CD14-positive monocyte (primary cell): ENCODE measurements around the gene CNOT1. TPM values are rescaled to one million over a fixed set of nuclear protein-coding genes. Genes with fewer than 3 reads are reported as not detected.

ENCODE experiments used
- DNase-seq, 3 donors: peaks; one replicate each; pipeline ENCODE4 v3.0.0-alpha.2; 2011 to 2022
- H2AFZ ChIP-seq: 2 replicates; pipeline ENCODE4 v1.6.0; 2012; ENCODE audit warnings: mild to moderate bottlenecking, low read depth, low read length, inconsistent platforms; ENCODE audit not compliant: insufficient read depth, poor library complexity, severe bottlenecking
- H3K27ac ChIP-seq, 2 donors: 1 replicate in 1 of 2; 2 replicates in 1 of 2; pipeline ENCODE4 v1.5.1; 2012 to 2013; ENCODE audit warnings: low read length in 2 of 2, control low read depth in 1 of 2, inconsistent platforms in 1 of 2, low read depth in 1 of 2, mild to moderate bottlenecking in 1 of 2
- H3K27me3 ChIP-seq, 2 donors: one replicate each; pipeline versions ENCODE4 v1.6.0 to v1.6.1; 2011 to 2013; ENCODE audit warnings: low read length in 2 of 2; ENCODE audit not compliant: control insufficient read depth in 2 of 2, insufficient read depth in 2 of 2
- H3K36me3 ChIP-seq, 2 donors: replicated peaks in 1 of 2; 1 replicate in 1 of 2; 2 replicates in 1 of 2; pipeline versions ENCODE4 v1.5.1 to v1.6.1; 2012 to 2013; ENCODE audit warnings: low read length in 2 of 2, control low read depth in 1 of 2, inconsistent platforms in 1 of 2, mild to moderate bottlenecking in 1 of 2; ENCODE audit not compliant: insufficient read depth in 2 of 2, control insufficient read depth in 1 of 2
- H3K4me1 ChIP-seq, 2 donors: 1 replicate in 1 of 2; 2 replicates in 1 of 2; pipeline versions ENCODE4 v1.5.1 to v1.6.1; 2012 to 2013; ENCODE audit warnings: low read length in 2 of 2, control low read depth in 1 of 2, inconsistent platforms in 1 of 2, mild to moderate bottlenecking in 1 of 2, moderate library complexity in 1 of 2; ENCODE audit not compliant: insufficient read depth in 2 of 2, control insufficient read depth in 1 of 2
- H3K4me2 ChIP-seq: replicated peaks from 2 replicates; pipeline ENCODE3; 2012; ENCODE audit warnings: low read length, moderate library complexity, mild to moderate bottlenecking; ENCODE audit not compliant: poor library complexity, severe bottlenecking; ENCODE audit errors: extremely low read depth
- H3K4me3 ChIP-seq, 3 experiments: fragments of 200-600 bp in 1 of 3; sonication (generic) in 1 of 3; replicated peaks in 1 of 3; 1 replicate in 2 of 3; 2 replicates in 1 of 3; pipeline ENCODE4 v1.5.1; 2011 to 2013; ENCODE audit warnings: low read length in 3 of 3, mild to moderate bottlenecking in 3 of 3, control low read depth in 2 of 3, low read depth in 2 of 3, inconsistent platforms in 1 of 3, moderate library complexity in 1 of 3
- H3K79me2 ChIP-seq: 2 replicates; pipeline ENCODE4 v1.6.0; 2012; ENCODE audit warnings: mild to moderate bottlenecking, control low read depth, inconsistent platforms, low read length, moderate library complexity; ENCODE audit not compliant: insufficient read depth
- H3K9ac ChIP-seq: 2 replicates; pipeline ENCODE4 v1.6.0; 2017; ENCODE audit warnings: low read length, mild to moderate bottlenecking; ENCODE audit not compliant: insufficient read depth, poor library complexity, severe bottlenecking
- H3K9me3 ChIP-seq, 2 donors: replicated peaks in 1 of 2; 1 replicate in 1 of 2; 2 replicates in 1 of 2; pipeline versions ENCODE4 v1.5.1 to v1.6.1; 2012 to 2013; ENCODE audit warnings: low read length in 2 of 2, control low read depth in 1 of 2; ENCODE audit not compliant: control insufficient read depth in 1 of 2, insufficient read depth in 1 of 2
- H4K20me1 ChIP-seq: 2 replicates; pipeline ENCODE4 v1.6.0; 2012; ENCODE audit warnings: mild to moderate bottlenecking, low read length, control low read depth, moderate library complexity; ENCODE audit not compliant: insufficient read depth
- H3K27ac Mint-ChIP-seq, 7 donors: one replicate each; pipeline ENCODE4 v1.8.0; 2020; ENCODE audit warnings: mild to moderate bottlenecking in 7 of 7, mixed read lengths in 7 of 7, moderate library complexity in 6 of 7, inconsistent platforms in 2 of 7
- H3K27me3 Mint-ChIP-seq, 3 donors: one replicate each; pipeline ENCODE4 v1.8.0; 2021 to 2022; ENCODE audit warnings: low read depth in 3 of 3, mild to moderate bottlenecking in 3 of 3, mixed read lengths in 3 of 3, moderate library complexity in 3 of 3, inconsistent platforms in 1 of 3
- H3K36me3 Mint-ChIP-seq, 2 donors: one replicate each; pipeline ENCODE4 v1.8.0; 2020; ENCODE audit warnings: mixed read lengths in 2 of 2, inconsistent platforms in 1 of 2, mild to moderate bottlenecking in 1 of 2
- H3K4me1 Mint-ChIP-seq: one replicate; pipeline ENCODE4 v1.8.0; 2020; ENCODE audit warnings: mild to moderate bottlenecking, mixed read lengths
- H3K4me3 Mint-ChIP-seq, 2 donors: one replicate each; pipeline ENCODE4 v1.8.0; 2020; ENCODE audit warnings: mild to moderate bottlenecking in 2 of 2, mixed read lengths in 2 of 2, moderate library complexity in 1 of 2
- H3K9me3 Mint-ChIP-seq, 7 donors: one replicate each; pipeline ENCODE4 v1.8.0; 2020 to 2022; ENCODE audit warnings: mixed read lengths in 7 of 7, mild to moderate bottlenecking in 6 of 7, moderate library complexity in 6 of 7, inconsistent platforms in 2 of 7
- WGBS: methylation state at CpG from one replicate; pipeline ENCODE4 v1.1.5; 2013; ENCODE audit warnings: missing lambda C conversion rate; ENCODE audit not compliant: insufficient coverage; 5-methylcytosine and 5-hydroxymethylcytosine counted together
- intact Hi-C, 2 donors: fragments of 100-400 bp; cut with micrococcal nuclease; formaldehyde crosslinking; loops; one replicate each; pipeline versions ENCODE4 v1.15.0 to v1.15.1; 2023
- polyA plus RNA-seq, 3 donors: library from polyadenylated mRNA; depleted of rRNA in 1 of 3; unstranded in 2 of 3; stranded (reverse) in 1 of 3; fragments of 300-500 nt in 2 of 3; fragments of >200 nt in 1 of 3; fragmentation: Illumina TruSeq in 2 of 3; gene quantifications; 1 replicate in 2 of 3; 2 replicates in 1 of 3; pipeline ENCODE4 v1.2.3, GENCODE V29; 2012 to 2021
- TF ChIP-seq, protein P1 (sequence below): fragments of 200-600 bp; IDR thresholded peaks from one replicate; pipeline ENCODE4 v1.8.0; 2022; ENCODE audit warnings: antibody characterized with exemption, mild to moderate bottlenecking

Gene CNOT1
- polyA plus RNA-seq, 3 donors: 50.8 to 182 (median 60.8) TPM

DNA sequence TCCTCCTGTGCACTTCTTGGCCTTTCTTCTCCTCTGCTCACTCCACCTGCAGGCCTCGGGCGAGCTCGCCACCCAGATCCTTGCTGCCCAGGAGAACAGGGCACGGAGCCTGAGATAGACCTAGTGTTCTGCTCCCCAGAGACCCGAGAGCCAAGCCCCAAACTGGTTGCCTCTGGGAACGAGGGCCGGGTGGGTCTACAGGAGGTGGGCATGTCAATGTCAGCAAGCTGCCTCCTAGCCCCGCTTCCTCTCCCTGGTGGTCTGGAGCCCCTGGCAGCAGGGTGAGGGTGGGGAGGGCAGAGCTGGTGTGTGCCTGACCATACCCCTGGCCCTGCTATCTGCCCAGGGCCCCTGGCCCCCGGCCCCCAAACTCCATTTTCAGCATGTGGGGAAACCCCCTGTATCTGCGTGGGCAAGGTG, 130.5 kb downstream of the CNOT1 start:
- 87% methylated on average over 9 of the region's 10 CpGs for WGBS
- H3K9ac ChIP-seq: no peak overlapping the region
- H3K4me2 ChIP-seq: no peak overlapping the region
- Mint-ChIP-seq H3K27me3 (peaks cover 46 to 68% (median 54%) of the 10 kb centered on the region in 3 donors), H3K4me1 (peaks cover 14% of the 10 kb centered on the region), H3K4me3 (peak overlapping the region in 1 of 2 donors; percentile 51), H3K36me3 (no peaks in the 10 kb centered on the region), H3K27ac (peak overlapping the region in 1 of 7 donors; percentile 10), H3K9me3 (peaks cover 0 to 4% (median 1%) of the 10 kb centered on the region in 7 donors)
- peaks cover 0 to 23% of the 10 kb centered on the region in 2 donors for H3K9me3 ChIP-seq
- H3K36me3 ChIP-seq: no peaks in the 10 kb centered on the region
- H3K4me1 ChIP-seq: peaks cover 5 to 12% of the 10 kb centered on the region in 2 donors
- intact Hi-C loops: no loop called here
- peaks cover 15 to 38% of the 10 kb centered on the region in 2 donors for H3K27me3 ChIP-seq
- TF ChIP-seq, protein P1, sequence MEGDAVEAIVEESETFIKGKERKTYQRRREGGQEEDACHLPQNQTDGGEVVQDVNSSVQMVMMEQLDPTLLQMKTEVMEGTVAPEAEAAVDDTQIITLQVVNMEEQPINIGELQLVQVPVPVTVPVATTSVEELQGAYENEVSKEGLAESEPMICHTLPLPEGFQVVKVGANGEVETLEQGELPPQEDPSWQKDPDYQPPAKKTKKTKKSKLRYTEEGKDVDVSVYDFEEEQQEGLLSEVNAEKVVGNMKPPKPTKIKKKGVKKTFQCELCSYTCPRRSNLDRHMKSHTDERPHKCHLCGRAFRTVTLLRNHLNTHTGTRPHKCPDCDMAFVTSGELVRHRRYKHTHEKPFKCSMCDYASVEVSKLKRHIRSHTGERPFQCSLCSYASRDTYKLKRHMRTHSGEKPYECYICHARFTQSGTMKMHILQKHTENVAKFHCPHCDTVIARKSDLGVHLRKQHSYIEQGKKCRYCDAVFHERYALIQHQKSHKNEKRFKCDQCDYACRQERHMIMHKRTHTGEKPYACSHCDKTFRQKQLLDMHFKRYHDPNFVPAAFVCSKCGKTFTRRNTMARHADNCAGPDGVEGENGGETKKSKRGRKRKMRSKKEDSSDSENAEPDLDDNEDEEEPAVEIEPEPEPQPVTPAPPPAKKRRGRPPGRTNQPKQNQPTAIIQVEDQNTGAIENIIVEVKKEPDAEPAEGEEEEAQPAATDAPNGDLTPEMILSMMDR: no peak
- H2AFZ ChIP-seq: no peak overlapping the region
- DNase-seq: no peak
- no peak overlapping the region for H3K4me3 ChIP-seq
- no peaks in the 10 kb centered on the region for H4K20me1 ChIP-seq
- no peaks in the 10 kb centered on the region for H3K79me2 ChIP-seq
- H3K27ac ChIP-seq: no peak overlapping the region

DNA sequence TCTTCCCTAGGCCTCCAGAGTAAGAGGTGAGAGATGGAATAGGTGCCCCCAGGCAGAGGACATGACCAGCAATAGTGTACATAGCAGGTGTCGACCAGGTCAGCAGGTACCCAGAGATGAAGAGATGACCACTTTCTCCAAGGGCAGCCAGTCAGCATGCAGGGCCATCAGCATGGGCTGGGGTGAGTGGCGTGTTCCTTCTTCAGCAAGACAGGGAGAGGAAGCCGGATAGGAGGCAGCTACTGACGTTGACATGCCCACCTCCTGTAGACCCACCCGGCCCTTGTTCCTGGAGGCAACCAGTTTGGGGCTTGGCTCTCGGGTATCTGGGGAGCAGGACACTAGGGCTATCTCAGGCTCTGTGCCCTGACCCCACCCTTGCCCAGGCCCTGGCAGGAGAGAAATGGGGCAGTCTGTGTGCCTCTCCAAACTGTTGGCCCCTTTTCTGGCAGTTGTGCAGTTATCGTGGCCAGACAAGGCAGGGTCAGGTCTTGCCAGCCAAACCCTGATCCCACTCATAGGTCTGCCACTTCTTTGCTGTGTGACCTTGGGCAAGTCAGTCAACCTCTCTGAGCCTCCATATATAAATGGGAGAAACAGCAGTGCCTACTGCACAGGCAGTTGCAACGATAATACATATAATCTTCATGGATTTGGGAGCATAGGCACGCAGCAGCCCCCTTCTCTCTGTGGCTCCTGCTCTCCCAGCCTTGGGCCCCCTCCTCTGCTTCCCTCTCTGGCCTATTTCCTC, 131.1 kb downstream of the CNOT1 start:
- TF ChIP-seq, protein P1: no peak
- WGBS: 72% methylated on average over 9 of the region's 9 CpGs

More for the DNA sequence above, 131.1 kb downstream of the CNOT1 start:
- Histone ChIP-seq H3K9me3 (peaks cover 0 to 23% of the 10 kb centered on the region in 2 donors), H3K4me1 (peaks cover 5 to 12% of the 10 kb centered on the region in 2 donors), H3K4me3 (no peak overlapping the region), H3K4me2 (no peak overlapping the region), H3K36me3 (no peaks in the 10 kb centered on the region), H3K79me2 (no peaks in the 10 kb centered on the region), H4K20me1 (no peaks in the 10 kb centered on the region), H3K9ac (no peak overlapping the region), H3K27ac (no peak overlapping the region), H3K27me3 (peaks cover 15 to 38% of the 10 kb centered on the region in 2 donors), H2AFZ (no peak overlapping the region)
- no peak for DNase-seq
- intact Hi-C loops: no loop called here
- Mint-ChIP-seq H3K36me3 (no peaks in the 10 kb centered on the region), H3K27me3 (peaks cover 43 to 70% (median 57%) of the 10 kb centered on the region in 3 donors), H3K4me1 (peaks cover 14% of the 10 kb centered on the region), H3K4me3 (peak overlapping the region in 1 of 2 donors; percentile 51), H3K27ac (peak overlapping the region in 1 of 7 donors; percentile 53), H3K9me3 (peaks cover 0 to 4% (median 1%) of the 10 kb centered on the region in 7 donors)
